D341Med (cell line): ENCODE results near the gene STRBP.
A peak's percentile ranks its signal among the peaks of the same experiment; 100 is the strongest.
"Not testable (repeated sequence)": the region's sequence is repeated elsewhere in the genome, so short reads cannot be mapped to it uniquely, and the experiment has no call there.

Experiments
- DNase-seq: peaks from one replicate; pipeline ENCODE4 v3.0.0; 2012; ENCODE audit warnings: low spot score

STRBP gene

GRCh38 chr9:123248630-123249029 lies 19.8 kb downstream of the STRBP start:
- no peak for DNase-seq

GRCh38 chr9:123246534-123246933 lies 21.9 kb downstream of the STRBP start:
- no peak for DNase-seq

- DNase-seq: no peak
These were observed 28.7 kb downstream of the STRBP start for GRCh38 chr9:123239726-123240125.

- no peak for DNase-seq
These were observed 30.0 kb downstream of the STRBP start for GRCh38 chr9:123238365-123238764.

GRCh38 chr9:123237220-123237619 lies 31.2 kb downstream of the STRBP start:
- no peak for DNase-seq

- DNase-seq: no peak
These were observed 32.9 kb downstream of the STRBP start for GRCh38 chr9:123235448-123235847.

- no peak for DNase-seq
These were observed 33.5 kb downstream of the STRBP start for GRCh38 chr9:123234853-123235252.

- no peak for DNase-seq
These were observed 36.1 kb downstream of the STRBP start for GRCh38 chr9:123232332-123232731.

- no peak for DNase-seq
These were observed 37.0 kb downstream of the STRBP start for GRCh38 chr9:123231421-123231820.

- DNase-seq: no peak
These were observed 39.4 kb downstream of the STRBP start for GRCh38 chr9:123228967-123229366.

GRCh38 chr9:123225995-123226394 lies 42.4 kb downstream of the STRBP start:
- DNase-seq: no peak

GRCh38 chr9:123225374-123225813 lies 43.0 kb downstream of the STRBP start:
- peak; percentile 60 for DNase-seq

- DNase-seq: no peak
These were observed 48.3 kb downstream of the STRBP start for GRCh38 chr9:123220127-123220526.

GRCh38 chr9:123218831-123219230 lies 49.6 kb downstream of the STRBP start:
- no peak for DNase-seq

GRCh38 chr9:123217128-123217654 lies 51.2 kb downstream of the STRBP start:
- DNase-seq: no peak

GRCh38 chr9:123216251-123216797 lies 52.1 kb downstream of the STRBP start:
- no peak for DNase-seq

- DNase-seq: no peak
These were observed 57.3 kb downstream of the STRBP start for GRCh38 chr9:123211081-123211480.

GRCh38 chr9:123208626-123209174 lies 59.7 kb downstream of the STRBP start:
- no peak for DNase-seq

GRCh38 chr9:123206065-123206464 lies 62.3 kb downstream of the STRBP start:
- no peak for DNase-seq

- no peak for DNase-seq
These were observed 67.3 kb downstream of the STRBP start for GRCh38 chr9:123201083-123201482.

- DNase-seq: not testable (repeated sequence)
These were observed 67.9 kb downstream of the STRBP start for GRCh38 chr9:123200469-123200868.

- DNase-seq: no peak
These were observed 72.3 kb downstream of the STRBP start for GRCh38 chr9:123196124-123196523.

- no peak for DNase-seq
These were observed 74.4 kb downstream of the STRBP start for GRCh38 chr9:123194023-123194422.

- no peak for DNase-seq
These were observed 76.7 kb downstream of the STRBP start for GRCh38 chr9:123191680-123192079.
